Muscle layer of colon (tissue), 2 donors: ENCODE measurements around the gene KDM5D.

Source experiments
- H3K27ac ChIP-seq: one replicate; pipeline ENCODE4 v1.7.0; 2013; ENCODE audit warnings: low read depth, mild to moderate bottlenecking, low read length, moderate library complexity
- H3K27me3 ChIP-seq, 2 donors: one replicate each; pipeline ENCODE4 v1.7.0; 2013; ENCODE audit warnings: low read length in 2 of 2, mild to moderate bottlenecking in 2 of 2; ENCODE audit not compliant: insufficient read depth in 2 of 2, control insufficient read depth in 1 of 2
- H3K36me3 ChIP-seq: one replicate; pipeline ENCODE4 v1.7.0; 2013; ENCODE audit warnings: mild to moderate bottlenecking, low read length; ENCODE audit not compliant: insufficient read depth
- H3K4me1 ChIP-seq: one replicate; pipeline ENCODE4 v1.7.0; 2013; ENCODE audit warnings: mild to moderate bottlenecking, low read length; ENCODE audit not compliant: insufficient read depth
- H3K4me3 ChIP-seq, 2 donors: one replicate each; pipeline ENCODE4 v1.7.0; 2013; ENCODE audit warnings: low read length in 2 of 2, low read depth in 1 of 2, mild to moderate bottlenecking in 1 of 2, moderate library complexity in 1 of 2
- H3K9ac ChIP-seq: one replicate; pipeline ENCODE4 v1.7.0; 2013; ENCODE audit warnings: low read length
- H3K9me3 ChIP-seq: one replicate; pipeline ENCODE4 v1.7.0; 2013; ENCODE audit warnings: mild to moderate bottlenecking, low read length
- donor health status: abdominal sarcoma.
- donor health status: Adenocarcinoma of cecum.

The KDM5D gene

DNA sequence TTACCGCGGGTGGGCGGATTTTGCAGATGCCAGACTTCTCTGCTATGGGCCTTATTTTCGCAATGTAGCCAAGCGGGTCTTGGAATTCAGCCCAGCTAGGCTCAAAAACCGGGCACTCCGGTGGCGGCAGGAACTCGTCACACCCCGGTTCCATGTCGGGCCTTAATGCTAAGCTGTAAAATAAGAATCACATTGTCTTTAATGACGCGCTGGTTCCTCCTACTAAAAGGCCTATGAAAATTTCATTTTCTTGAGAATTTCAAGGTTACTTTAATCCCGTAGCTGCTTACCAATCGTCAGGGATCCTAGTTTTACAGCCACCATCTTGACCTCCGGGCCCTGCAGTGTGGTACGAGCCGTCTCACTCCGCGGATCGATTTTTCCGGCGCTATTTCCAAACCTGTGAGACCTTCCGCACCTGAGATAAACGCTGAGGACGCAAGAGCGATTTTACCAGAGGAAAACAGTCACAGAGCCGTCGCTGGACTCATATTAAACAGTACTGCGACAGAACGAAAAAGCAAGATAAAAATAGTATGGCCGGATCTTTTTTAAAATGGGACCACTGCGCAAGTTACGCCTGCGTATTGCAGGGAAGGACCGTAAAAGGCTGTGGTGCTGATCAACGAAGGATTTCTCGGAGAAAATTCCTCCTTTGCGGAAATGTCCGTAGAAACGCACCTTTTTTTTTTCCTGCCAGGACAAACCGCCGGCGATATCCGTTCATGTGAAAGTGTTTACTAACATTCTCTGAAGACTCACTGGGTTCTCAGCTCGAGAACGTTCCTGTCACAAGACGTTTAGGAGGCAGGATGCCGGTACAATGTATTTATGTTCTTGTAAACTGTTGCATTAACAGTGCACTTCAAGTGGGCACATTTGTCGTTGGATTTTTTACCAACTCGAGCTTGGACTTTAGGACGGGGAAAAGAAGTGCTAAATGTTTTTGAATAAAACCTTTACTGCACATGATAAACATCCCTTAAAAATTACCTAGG lies at the start of gene KDM5D:
Gene KDM5D, minus strand, starts transcription at position 346 of the 998 bp plus-strand sequence. Its CDS starts 192 bp downstream, at position 154.
- no peaks in the 10 kb centered on the region for H3K36me3 ChIP-seq
- no peaks in the 10 kb centered on the region for H3K9me3 ChIP-seq
- no peak within 1 kb of the TSS for H3K27ac ChIP-seq
- H3K9ac ChIP-seq: no peak within 1 kb of the TSS
- H3K4me3 ChIP-seq: no peak within 1 kb of the TSS
- no peaks in the 10 kb centered on the region for H3K4me1 ChIP-seq
- no peaks in the 10 kb centered on the region for H3K27me3 ChIP-seq

GRCh38 chrY:19768375-19768774 lies 23.8 kb upstream of the KDM5D start:
- Histone ChIP-seq H3K9ac (no peak overlapping the region), H3K36me3 (no peaks in the 10 kb centered on the region), H3K27ac (no peak overlapping the region), H3K4me3 (no peak overlapping the region), H3K4me1 (no peaks in the 10 kb centered on the region), H3K27me3 (no peaks in the 10 kb centered on the region), H3K9me3 (no peaks in the 10 kb centered on the region)

- Histone ChIP-seq H3K9me3 (no peaks in the 10 kb centered on the region), H3K27me3 (no peaks in the 10 kb centered on the region), H3K4me3 (no peak overlapping the region), H3K27ac (no peak overlapping the region), H3K4me1 (no peaks in the 10 kb centered on the region), H3K36me3 (no peaks in the 10 kb centered on the region), H3K9ac (no peak overlapping the region)
Measured at GRCh38 chrY:19743331-19743730, 1.2 kb downstream of the KDM5D start.

- H3K4me3 ChIP-seq: no peak overlapping the region
- no peak overlapping the region for H3K27ac ChIP-seq
- H3K36me3 ChIP-seq: no peaks in the 10 kb centered on the region
- no peak overlapping the region for H3K9ac ChIP-seq
- H3K9me3 ChIP-seq: no peaks in the 10 kb centered on the region
- no peaks in the 10 kb centered on the region for H3K27me3 ChIP-seq
- H3K4me1 ChIP-seq: no peaks in the 10 kb centered on the region
Measured at GRCh38 chrY:19742153-19742552, 2.4 kb downstream of the KDM5D start.

DNA sequence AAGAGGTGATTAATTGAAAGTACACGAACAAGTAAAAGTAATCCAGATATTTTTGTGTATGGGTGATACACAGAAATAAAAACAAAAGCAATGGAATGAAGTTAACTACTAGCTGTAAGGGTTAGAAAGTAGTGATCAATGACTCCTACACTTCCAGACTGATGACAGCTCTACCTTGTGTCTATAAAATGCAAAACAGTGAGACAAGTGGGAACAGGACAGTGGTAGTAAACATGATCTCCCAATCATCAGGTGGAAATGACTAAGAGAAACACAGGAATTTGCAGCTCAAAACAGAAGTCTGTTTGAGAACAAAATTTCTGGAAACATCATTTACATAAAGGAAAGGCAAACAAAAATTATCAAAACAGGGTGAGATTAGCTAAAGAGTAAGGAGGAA lies 10.1 kb downstream of the KDM5D start:
- H3K27ac ChIP-seq: no peak overlapping the region
- no peaks in the 10 kb centered on the region for H3K9me3 ChIP-seq
- no peaks in the 10 kb centered on the region for H3K27me3 ChIP-seq
- no peaks in the 10 kb centered on the region for H3K4me1 ChIP-seq
- no peaks in the 10 kb centered on the region for H3K36me3 ChIP-seq
- H3K4me3 ChIP-seq: no peak overlapping the region
- H3K9ac ChIP-seq: no peak overlapping the region

DNA sequence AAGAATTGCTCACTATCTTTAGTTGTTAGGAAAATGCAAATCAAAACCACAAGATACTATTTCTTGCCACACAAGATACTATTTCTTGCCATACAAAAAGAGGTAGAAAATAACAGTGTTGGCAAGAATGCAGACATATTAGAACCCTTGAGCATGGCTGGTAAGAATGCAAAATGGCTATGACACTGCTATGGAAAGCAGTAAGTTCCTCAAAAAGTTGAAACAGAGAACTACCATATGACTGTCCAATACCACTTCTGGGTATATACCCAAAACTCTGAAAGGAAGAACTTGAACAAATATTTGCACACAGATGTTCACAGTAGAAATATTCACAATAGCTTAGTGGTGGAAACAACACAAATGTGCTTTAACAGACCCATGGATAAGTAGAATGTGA lies 26.6 kb downstream of the KDM5D start:
- H3K4me3 ChIP-seq: no peak overlapping the region
- no peaks in the 10 kb centered on the region for H3K9me3 ChIP-seq
- no peaks in the 10 kb centered on the region for H3K36me3 ChIP-seq
- H3K27me3 ChIP-seq: no peaks in the 10 kb centered on the region
- H3K27ac ChIP-seq: no peak overlapping the region
- H3K4me1 ChIP-seq: no peaks in the 10 kb centered on the region
- no peak overlapping the region for H3K9ac ChIP-seq

DNA sequence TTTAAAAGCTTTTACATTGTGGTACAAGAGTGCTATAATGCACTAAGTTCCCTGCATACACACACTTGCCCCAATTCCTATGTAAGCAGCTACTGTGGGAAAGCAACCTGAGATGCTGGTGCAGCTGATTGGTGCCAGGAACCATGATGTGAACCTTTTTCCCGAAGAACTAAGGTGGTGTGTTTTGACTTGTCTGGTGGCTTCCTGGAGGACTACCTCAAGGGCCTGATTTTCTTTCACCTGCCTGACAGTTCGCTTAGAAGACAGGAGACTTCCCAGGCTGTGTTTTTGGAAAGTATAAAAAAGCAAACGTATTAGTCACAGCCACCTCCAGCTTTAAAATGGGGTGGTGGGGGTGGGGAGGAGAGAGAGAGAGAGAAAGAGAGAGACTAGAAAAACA lies 27.4 kb downstream of the KDM5D start:
- H3K27ac ChIP-seq: no peak overlapping the region
- H3K9ac ChIP-seq: no peak overlapping the region
- no peaks in the 10 kb centered on the region for H3K4me1 ChIP-seq
- no peak overlapping the region for H3K4me3 ChIP-seq
- no peaks in the 10 kb centered on the region for H3K27me3 ChIP-seq
- H3K36me3 ChIP-seq: no peaks in the 10 kb centered on the region
- H3K9me3 ChIP-seq: no peaks in the 10 kb centered on the region

DNA sequence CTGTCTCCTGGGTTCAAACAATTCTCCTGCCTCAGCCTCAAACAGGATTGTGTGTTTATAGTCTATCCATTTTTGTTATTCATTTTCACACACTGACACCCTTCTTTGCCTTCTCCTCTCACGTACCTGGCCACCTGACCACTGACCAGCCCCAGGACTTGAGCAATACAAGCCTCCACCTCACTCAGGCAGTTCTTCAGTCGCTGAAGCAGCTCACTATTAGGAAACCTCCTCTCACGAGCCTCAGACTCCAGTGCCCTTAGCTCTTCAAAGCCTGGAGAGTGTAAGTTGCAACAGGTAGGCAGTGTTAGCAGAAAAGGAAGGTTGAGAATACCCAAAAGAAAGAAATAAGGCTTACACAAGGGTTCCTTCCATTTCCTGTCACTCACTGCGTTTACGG lies 29.3 kb downstream of the KDM5D start:
- no peaks in the 10 kb centered on the region for H3K9me3 ChIP-seq
- H3K9ac ChIP-seq: no peak overlapping the region
- H3K4me1 ChIP-seq: no peaks in the 10 kb centered on the region
- H3K27me3 ChIP-seq: no peaks in the 10 kb centered on the region
- no peak overlapping the region for H3K27ac ChIP-seq
- no peak overlapping the region for H3K4me3 ChIP-seq
- H3K36me3 ChIP-seq: no peaks in the 10 kb centered on the region

GRCh38 chrY:19713430-19713829 lies 31.1 kb downstream of the KDM5D start:
- no peak overlapping the region for H3K9ac ChIP-seq
- H3K4me1 ChIP-seq: no peaks in the 10 kb centered on the region
- H3K27ac ChIP-seq: no peak overlapping the region
- no peaks in the 10 kb centered on the region for H3K9me3 ChIP-seq
- H3K36me3 ChIP-seq: no peaks in the 10 kb centered on the region
- no peaks in the 10 kb centered on the region for H3K27me3 ChIP-seq
- no peak overlapping the region for H3K4me3 ChIP-seq

DNA sequence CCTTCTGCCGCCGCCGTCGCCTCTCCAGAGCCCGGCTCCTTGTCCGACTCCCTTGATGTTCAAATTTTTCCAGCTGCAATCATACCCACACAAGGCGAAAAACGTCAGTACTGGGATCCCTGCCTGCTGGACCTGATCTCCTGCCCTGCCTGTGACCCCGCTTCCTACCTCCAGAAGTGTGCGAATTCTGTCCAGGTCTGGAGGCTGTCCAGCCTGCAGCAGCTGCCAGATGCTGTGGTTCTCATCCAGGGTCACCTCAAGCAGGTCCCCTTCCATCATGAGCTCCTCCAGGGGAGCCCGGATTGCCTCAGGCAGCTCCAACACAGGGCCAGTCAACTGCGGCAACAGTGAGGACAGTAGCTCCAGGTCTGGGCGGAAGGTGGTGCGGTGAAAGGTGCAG lies 38.3 kb downstream of the KDM5D start:
- Histone ChIP-seq H3K4me1 (no peaks in the 10 kb centered on the region), H3K4me3 (no peak overlapping the region), H3K9ac (no peak overlapping the region), H3K27me3 (no peaks in the 10 kb centered on the region), H3K27ac (no peak overlapping the region), H3K9me3 (no peaks in the 10 kb centered on the region), H3K36me3 (no peaks in the 10 kb centered on the region)

- H3K4me1 ChIP-seq: no peaks in the 10 kb centered on the region
- H3K27me3 ChIP-seq: no peaks in the 10 kb centered on the region
- no peak overlapping the region for H3K27ac ChIP-seq
- H3K36me3 ChIP-seq: no peaks in the 10 kb centered on the region
- no peak overlapping the region for H3K4me3 ChIP-seq
- no peaks in the 10 kb centered on the region for H3K9me3 ChIP-seq
- no peak overlapping the region for H3K9ac ChIP-seq
Measured at GRCh38 chrY:19698495-19698894, 46.0 kb downstream of the KDM5D start.

- Histone ChIP-seq H3K9ac (no peak overlapping the region), H3K9me3 (no peaks in the 10 kb centered on the region), H3K4me1 (no peaks in the 10 kb centered on the region), H3K27me3 (no peaks in the 10 kb centered on the region), H3K27ac (no peak overlapping the region), H3K36me3 (no peaks in the 10 kb centered on the region), H3K4me3 (no peak overlapping the region)
Measured at GRCh38 chrY:19680821-19681220, 63.7 kb downstream of the KDM5D start.
